ENCODE results near the gene SH3TC2. TPM values are rescaled to one million over a fixed set of nuclear protein-coding genes. Genes with fewer than 3 reads are reported as not detected.

The SH3TC2 gene
- total RNA-seq, result 21.3 and 33.8 TPM in 2 replicates

DNA sequence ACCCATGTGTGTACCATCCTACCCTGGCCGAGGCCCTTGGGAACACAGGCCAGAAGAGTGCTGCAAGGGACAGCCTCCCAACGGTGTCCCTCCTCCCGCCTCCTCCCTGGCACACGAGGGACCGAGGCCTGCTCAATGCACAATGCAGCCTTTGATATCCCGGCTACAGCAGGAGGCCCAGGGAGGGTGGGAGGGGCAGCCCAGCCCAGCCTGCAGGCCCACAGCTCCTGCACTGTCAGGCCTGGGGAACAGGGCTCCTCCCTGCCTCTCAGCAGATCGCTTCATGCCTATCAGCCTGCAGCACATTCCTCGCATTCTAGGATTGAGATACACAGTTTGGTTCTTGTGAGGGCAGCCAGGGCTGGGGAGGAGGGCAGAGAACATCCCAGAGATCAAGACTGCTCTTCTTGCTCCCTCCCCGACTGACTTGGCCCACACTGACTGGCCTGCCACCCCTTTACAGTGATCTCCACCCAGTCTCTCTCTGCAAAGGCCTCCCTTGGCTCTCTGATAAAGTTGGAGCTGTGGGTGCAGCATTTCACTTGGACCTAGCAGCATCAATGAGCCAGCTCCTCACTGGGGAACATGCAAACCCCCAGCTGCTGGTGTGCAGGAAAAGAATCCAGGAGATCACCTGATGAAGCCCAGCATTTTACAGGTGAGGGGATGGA, at the start of gene SH3TC2:
Gene SH3TC2, minus strand, starts transcription at position 46 of the 671 bp plus-strand sequence. Its CDS starts 40 bp downstream, at position 6.

Other genes with a start within 250 kb of the SH3TC2 start
- 13.0 and 17.3 TPM in 2 replicates for gene ADRB2, start 236.5 kb downstream of the SH3TC2 start, total RNA-seq
- gene ABLIM3, start 78.4 kb upstream of the SH3TC2 start, total RNA-seq, result 24.2 and 27.3 TPM in 2 replicates
- 226 and 255 TPM in 2 replicates for gene AFAP1L1, start 208.8 kb upstream of the SH3TC2 start, total RNA-seq

All from dermis lymphatic vessel endothelial cell (primary cell).